Right ventricle myocardium superior (tissue), 1 donor: ENCODE results near the gene EPS8L2. TPM values are rescaled to one million over a fixed set of nuclear protein-coding genes. Genes with fewer than 3 reads are reported as not detected.

Source experiments
- ATAC-seq: fragments of 200-7000 bp; cut with Tn5 transposase; one replicate; pipeline ENCODE4 v1.9.1; 2020; ENCODE audit warnings: mild to moderate bottlenecking; ENCODE audit not compliant: poor library complexity
- DNase-seq: peaks from one replicate; pipeline ENCODE4 v3.0.0-alpha.2; 2020
- intact Hi-C: fragments of 100-400 bp; cut with DNase I; formaldehyde crosslinking; loops from one replicate; pipeline ENCODE4 v1.11.2; 2022
- total RNA-seq: library from RNA; stranded (reverse); fragmentation: NEBNext Ultra II Directional; extraction: Animal tissue kit (Norgen Biotek cat#: 25700); gene quantifications from one replicate; pipeline ENCODE4 v1.2.1, GENCODE V29; 2021
- donor health status: DM: no; HTN: yes; CAD: no; lungs with severe emphysema.

EPS8L2 gene
- total RNA-seq, 1 donor from 2014 or later, result 3.2 TPM

- ATAC-seq, result no peak
- intact Hi-C loops, result no loop called here
- no peak for DNase-seq
Observed at GRCh38 chr11:699116-699508, 6.9 kb upstream of the EPS8L2 start.

DNA sequence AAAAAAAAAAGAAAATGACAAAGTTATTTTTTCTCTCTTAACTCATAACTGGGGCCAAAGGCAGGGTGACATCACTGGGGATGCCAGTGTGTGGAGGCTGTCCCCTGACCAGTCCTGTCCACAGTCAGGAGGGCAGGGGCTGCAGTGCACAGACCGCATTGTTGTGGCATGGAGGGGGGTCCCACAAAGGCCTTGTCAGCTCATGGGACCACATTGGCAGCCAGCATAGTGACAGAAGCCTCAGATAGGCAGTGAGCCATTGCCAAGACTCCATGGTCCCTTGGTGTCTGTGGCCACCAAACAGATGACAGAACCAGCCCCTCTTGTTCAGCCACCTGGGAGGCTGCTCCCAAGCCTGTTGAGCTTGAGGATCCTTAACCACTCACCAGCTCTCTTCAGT, 6.3 kb upstream of the EPS8L2 start:
- no peak for DNase-seq
- intact Hi-C loops, result no loop called here
- no peak for ATAC-seq

GRCh38 chr11:701741-702461, 4.1 kb upstream of the EPS8L2 start:
- ATAC-seq (no peak), DNase-seq (no peak)
- intact Hi-C loops, result no loop called here

- ATAC-seq, result peak; percentile 25
- DNase-seq, result no peak
- intact Hi-C loops, result no loop called here
Observed at GRCh38 chr11:702462-703461, 3.3 kb upstream of the EPS8L2 start.

DNA sequence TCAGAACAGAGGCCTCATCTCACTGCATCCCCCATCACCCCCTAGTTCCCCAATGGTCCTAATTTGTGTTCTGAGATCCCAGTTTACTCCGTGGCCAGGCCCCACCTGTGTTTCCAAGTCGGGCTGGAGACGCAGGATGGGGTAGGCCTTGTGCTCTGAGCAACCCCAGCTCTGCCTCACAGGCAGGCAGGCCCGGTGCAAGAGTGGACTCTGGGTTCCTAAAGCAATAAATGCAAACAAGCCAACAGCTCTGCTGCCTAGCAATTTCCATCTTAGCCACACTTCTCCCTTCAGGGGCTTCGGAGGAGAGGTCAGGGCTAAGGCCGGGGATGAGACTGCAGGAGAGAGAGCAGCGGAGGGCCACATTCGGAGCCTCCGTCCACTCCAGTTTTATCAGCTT, 2.5 kb upstream of the EPS8L2 start:
- no peak for DNase-seq

GRCh38 chr11:704228-704674, 1.8 kb upstream of the EPS8L2 start:
- ATAC-seq, result no peak
- intact Hi-C loops, result no loop called here
- DNase-seq, result no peak

More for the DNA sequence above, 2.5 kb upstream of the EPS8L2 start:
- no peak for ATAC-seq
- intact Hi-C loops, result no loop called here

DNA sequence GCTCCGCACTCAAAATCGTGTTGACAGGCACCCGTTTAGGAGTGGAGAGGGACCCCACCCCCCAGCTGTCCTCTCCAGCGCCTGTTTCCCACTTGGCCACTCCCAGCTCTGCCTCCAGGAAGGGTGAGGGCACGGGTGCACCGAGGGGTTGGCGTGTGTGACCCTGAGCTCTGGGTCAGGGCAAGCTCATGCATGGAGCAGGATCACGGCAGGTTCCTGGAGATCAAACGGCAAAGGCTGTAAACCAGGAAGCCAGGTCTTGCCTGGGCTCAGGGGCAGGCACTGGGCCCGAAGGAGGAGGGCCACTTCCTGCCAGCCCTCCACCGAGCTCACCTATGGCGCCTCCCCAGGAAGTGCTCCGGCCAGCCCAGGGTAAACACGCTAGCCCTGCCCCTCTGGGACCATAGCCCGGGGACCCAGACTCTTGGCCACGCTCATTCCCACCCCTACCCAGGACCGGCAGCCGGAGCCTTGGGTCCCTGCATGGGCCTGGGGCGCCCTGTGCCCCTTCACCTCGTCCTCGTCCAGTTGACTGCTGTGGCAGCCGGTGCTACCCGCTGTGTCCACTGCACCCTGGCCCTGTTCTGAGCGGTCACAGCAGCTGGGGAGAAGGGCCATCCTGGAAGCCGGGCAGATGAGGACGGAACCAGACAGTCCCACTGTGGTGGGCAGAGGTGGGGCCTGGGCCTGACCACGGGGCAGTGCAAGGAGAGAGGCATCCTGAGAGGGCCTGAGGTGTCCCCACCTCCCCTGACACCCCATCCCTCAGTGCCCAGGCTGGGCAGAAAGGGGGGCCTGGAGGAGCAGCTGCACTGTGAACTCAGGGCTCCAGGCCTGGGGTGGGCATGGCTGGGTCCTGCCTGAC, 1.0 kb upstream of the EPS8L2 start:
- ATAC-seq (peak; percentile 32), DNase-seq (no peak)

DNA sequence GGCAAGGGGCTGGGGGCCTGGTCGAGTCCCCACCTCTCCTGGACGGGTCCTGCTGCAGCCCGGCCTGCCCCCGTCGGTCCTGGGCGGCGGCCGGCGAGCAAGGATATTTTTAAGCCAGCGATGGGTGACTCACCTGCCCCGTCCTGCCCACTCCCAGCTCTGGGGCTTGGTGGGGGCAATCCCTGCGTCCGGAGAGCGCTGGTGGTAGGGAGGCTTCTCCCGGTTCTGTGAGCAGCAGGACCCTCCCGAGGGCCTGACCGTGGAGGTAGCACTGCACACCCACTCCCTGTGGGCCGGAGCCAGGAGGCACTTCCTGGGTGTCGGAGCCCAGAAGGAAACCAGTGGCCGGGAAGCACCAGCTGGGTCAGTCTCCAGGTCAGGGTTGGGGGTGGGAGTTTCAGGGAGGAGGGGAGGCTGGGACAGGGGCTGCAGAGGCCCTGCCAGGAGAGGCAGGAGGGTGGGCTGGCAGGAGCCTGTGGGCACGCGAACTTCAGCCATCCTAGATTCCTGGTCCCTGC, 467 bp downstream of the EPS8L2 start:
- ATAC-seq (no peak), DNase-seq (no peak)
- intact Hi-C loops, result no loop called here

More for the DNA sequence above, 1.0 kb upstream of the EPS8L2 start:
- intact Hi-C loops, result no loop called here

DNA sequence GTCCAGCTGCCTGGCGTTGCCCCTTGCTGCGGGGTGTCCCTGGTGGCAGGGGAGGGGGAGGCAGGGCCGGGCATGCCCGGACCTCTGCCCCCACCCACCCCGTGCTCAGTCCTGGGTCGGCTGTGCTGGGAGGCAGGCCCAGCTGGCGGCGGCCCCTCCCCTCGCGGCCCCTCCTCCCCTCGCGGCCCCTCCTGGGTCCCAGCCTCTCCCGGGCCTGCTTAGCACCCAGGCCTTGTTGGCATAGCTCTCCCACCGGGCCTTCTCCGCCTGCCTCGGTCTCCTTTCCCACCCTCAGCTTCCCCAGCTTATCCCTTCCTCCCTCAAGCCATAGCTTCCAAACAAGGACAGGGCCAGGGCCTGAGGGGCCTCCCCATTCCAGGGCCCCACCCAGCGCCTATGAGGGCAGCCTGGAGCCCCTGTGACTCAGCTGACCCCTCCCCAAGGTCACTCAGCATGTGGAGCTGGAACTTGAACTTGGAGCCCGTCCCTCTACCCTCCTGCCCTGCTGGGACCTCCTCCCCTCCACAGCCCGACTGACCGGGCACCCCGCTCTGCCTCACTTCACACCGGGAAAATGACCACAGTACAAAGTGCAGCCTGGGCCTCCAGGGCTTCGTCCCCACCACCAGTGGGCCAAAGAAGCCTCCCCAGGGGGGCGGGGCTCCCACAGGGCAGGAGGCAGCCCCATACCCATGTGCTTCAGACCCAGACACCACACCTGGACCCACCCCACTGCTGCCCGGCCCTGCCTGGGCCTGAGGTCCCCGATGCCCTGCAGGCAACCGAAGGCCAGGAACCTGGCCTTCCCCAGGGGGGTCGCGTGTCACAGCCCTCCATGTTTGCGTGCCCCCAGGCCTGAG, 1.2 kb downstream of the EPS8L2 start:
- ATAC-seq (peak; percentile 38), DNase-seq (no peak)
- intact Hi-C loops, result no loop called here

DNA sequence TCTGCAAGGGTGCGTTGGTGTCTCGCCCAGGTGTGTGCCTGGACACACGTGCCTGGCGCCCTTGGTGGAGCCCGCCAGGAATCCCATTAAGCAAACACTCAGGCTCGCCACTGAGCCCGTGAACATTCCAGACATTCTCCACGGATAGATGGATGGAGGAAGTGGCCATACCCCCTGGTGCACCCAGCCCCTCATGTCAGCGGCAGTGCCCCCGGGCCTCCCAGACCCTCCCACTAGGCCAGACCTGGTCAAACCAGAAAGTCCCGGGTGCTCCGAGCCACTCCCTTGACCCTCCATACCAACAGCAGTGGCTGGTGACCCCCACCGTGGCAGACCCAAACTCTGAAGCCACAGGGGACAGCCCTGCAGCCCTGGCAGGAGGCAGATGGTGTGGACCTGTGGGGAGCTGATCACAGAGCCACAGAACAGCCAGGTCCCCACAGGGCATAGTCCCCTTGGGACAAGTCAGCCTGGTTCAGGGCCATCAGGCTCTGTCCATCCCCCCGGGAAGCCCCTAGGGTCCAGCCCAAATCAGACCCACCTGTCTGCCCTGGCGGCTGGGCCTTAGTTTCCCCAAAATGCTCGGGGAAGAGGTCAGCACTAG, 1.9 kb downstream of the EPS8L2 start:
- DNase-seq (no peak), ATAC-seq (no peak)
- intact Hi-C loops, result no loop called here

GRCh38 chr11:708511-708910, 2.5 kb downstream of the EPS8L2 start:
- intact Hi-C loops, result no loop called here
- ATAC-seq (no peak), DNase-seq (no peak)

DNA sequence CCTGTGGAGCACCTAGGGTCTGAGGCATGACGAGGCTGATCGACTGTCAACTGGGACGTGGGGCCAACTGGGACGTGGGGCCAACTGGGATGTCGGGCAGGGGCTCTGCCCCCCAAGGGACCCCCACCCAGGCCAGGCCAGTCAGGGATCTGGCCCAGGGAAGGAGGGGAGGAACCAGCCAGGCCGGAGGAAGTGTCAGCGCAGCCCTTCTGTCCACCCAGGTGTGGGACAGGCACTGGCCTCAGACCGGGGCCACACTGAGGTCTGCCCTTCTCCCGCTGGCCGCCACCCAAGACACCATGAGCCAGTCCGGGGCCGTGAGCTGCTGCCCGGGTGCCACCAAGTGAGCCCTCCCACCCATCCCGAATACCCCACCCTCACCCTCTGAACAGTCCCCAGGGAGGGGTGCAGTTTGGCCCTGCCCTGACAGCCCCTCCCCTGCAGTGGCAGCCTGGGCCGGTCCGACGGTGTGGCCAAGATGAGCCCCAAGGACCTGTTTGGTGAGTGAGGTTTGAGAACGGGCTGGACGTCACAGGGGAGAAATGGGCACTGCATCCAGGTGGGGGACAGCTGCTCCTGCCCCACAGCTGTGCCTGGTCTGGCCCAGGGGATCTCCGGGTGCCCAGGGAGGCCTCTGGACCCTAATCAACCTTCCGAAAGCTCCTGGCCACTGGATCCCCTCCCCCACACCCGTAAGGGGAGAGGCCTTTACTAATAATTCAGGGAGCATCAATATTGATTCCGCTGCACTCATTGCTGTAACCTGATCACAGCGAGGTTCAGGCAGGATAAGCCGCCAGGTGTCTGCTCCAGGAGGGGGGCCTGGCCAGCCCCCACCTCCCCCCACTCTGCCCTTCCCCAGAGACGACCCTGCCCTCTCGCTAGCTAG, 3.3 kb downstream of the EPS8L2 start:
- intact Hi-C loops, result no loop called here
- ATAC-seq, result no peak
- DNase-seq, result no peak

DNA sequence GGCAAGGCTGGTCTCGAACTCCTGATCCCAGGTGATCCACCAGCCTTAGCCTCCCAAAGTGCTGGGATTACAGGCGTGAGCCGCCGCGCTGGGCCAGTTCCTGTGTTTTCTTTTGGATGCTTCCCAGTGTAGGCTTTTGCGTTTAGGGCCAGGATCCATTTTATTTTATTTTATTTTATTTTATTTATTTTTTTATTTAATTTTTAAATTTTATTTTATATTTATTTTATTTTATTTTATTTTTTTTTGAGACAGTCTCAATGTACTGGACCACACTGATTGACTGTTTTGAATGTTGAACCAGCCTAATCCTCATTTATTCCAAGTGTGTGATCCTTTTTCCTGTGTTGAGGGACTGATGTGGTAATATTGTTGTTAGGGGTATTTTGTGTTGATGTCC, 8.4 kb downstream of the EPS8L2 start:
- DNase-seq (no peak), ATAC-seq (no peak)
- intact Hi-C loops, result no loop called here

- DNase-seq (no peak), ATAC-seq (no peak)
- intact Hi-C loops, result loop anchor here (10.0 kb wide), 2 partner anchors 55 to 165 kb away; no protein-coding TSS in a partner anchor
Observed at GRCh38 chr11:719214-720016, 13.4 kb downstream of the EPS8L2 start.

DNA sequence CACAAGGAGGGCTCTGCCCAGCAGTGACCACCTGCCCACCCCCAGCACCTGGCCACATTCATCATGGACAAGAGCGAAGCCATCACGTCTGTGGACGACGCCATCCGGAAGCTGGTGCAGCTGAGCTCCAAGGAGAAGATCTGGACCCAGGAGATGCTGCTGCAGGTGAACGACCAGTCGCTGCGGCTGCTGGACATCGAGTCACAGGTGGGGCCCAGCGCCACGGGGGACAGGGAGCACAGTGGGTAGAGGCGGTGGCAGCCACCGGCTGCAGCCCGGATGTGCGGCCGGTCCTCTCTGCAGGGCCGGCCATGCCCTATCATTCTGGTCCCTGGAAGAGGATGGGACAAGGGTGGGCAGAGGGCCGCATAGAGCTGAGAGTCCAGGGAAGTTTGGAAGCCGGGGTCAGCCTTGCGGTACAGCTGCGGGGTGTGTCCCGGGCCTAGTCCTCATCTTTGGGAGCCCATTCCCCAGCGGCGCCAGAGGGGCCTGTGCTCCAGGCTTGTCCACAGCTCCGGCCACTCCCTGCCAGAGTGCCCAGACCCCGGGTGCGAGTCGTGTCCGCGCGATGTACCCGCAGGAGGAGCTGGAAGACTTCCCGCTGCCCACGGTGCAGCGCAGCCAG, 14.1 kb downstream of the EPS8L2 start:
- DNase-seq (no peak), ATAC-seq (no peak)
- intact Hi-C loops, result loop anchor here (10.0 kb wide), 2 partner anchors 55 to 165 kb away; no protein-coding TSS in a partner anchor
